Subcutaneous preadipocyte (primary cell): ENCODE data around the gene PYGM. TPM values are rescaled to one million over a fixed set of nuclear protein-coding genes. Genes with fewer than 3 reads are reported as not detected.

Experiments used
- total RNA-seq: library from RNA; depleted of rRNA; stranded (reverse); fragments of >200 nt; gene quantifications from 2 replicates; pipeline ENCODE4 v1.2.3, GENCODE V29; 2012

PYGM gene
- total RNA-seq, result 0.37 and 0.39 TPM in 2 replicates

GRCh38 chr11:64759722-64760719 is at the start of gene PYGM:
TSS of gene PYGM (minus strand) at chr11:64759974. CDS start at chr11:64759898, 76 bp downstream.

GRCh38 chr11:64803158-64803845 is 43.5 kb upstream of the PYGM start, which contains the start of gene MAP4K2:
TSS of gene MAP4K2 (minus strand) at chr11:64803214. CDS start at chr11:64803149, 65 bp downstream.

GRCh38 chr11:64778473-64779298 is 18.9 kb upstream of the PYGM start, which contains the start of gene SF1:
TSS of gene SF1 (minus strand) at chr11:64778542. CDS start at chr11:64778392, 150 bp downstream.

GRCh38 chr11:64743591-64744543 is 15.9 kb downstream of the PYGM start, which contains the start of gene RASGRP2:
TSS of gene RASGRP2 (minus strand) at chr11:64744142. CDS start at chr11:64742866, 1,276 bp downstream.

GRCh38 chr11:64723117-64723906 is 36.5 kb downstream of the PYGM start, which contains the start of gene NRXN2:
TSS of gene NRXN2 (minus strand) at chr11:64723197. CDS start at chr11:64713699, 9,498 bp downstream.

Other genes starting within 250 kb of the PYGM start
- gene SLC22A11, start 204.0 kb downstream of the PYGM start, total RNA-seq, result not detected in 2 replicates
- gene SLC22A12, start 168.8 kb downstream of the PYGM start, total RNA-seq, result not detected in 2 replicates
- 9.2 and 17.2 TPM in 2 replicates for gene NRXN2, start 36.8 kb downstream of the PYGM start, total RNA-seq
- 0.20 and 0.37 TPM in 2 replicates for gene RASGRP2, start 15.8 kb downstream of the PYGM start, total RNA-seq
- 110 and 126 TPM in 2 replicates for gene SF1, start 18.6 kb upstream of the PYGM start, total RNA-seq
- gene MAP4K2, start 43.2 kb upstream of the PYGM start, total RNA-seq, result 7.0 and 12.3 TPM in 2 replicates
- 20.2 and 22.1 TPM in 2 replicates for gene MEN1, start 50.6 kb upstream of the PYGM start, total RNA-seq
- gene CDC42BPG, start 84.7 kb upstream of the PYGM start, total RNA-seq, result under 0.01 TPM in 2 replicates
- gene EHD1, start 118.6 kb upstream of the PYGM start, total RNA-seq, result 40.1 and 75.3 TPM in 2 replicates
- 15.4 and 19.5 TPM in 2 replicates for gene ATG2A, start 157.2 kb upstream of the PYGM start, total RNA-seq
- 5.9 and 8.2 TPM in 2 replicates for gene PPP2R5B, start 164.7 kb upstream of the PYGM start, total RNA-seq
- not detected in 2 replicates for gene GPHA2, start 175.9 kb upstream of the PYGM start, total RNA-seq
- not detected in 2 replicates for gene MAJIN, start 212.1 kb upstream of the PYGM start, total RNA-seq
- 0.37 and 0.98 TPM in 2 replicates for gene BATF2, start 237.0 kb upstream of the PYGM start, total RNA-seq